HUES64 (cell line): ENCODE results near the gene NDUFB3.
A peak's percentile ranks its signal among the peaks of the same experiment; 100 is the strongest.

ENCODE experiments used
- H3K27ac ChIP-seq: 2 replicates; pipeline ENCODE4 v1.7.0; 2013; ENCODE audit warnings: low read depth, low read length, inconsistent platforms
- H3K27me3 ChIP-seq: 2 replicates; pipeline ENCODE4 v1.6.1; 2013; ENCODE audit warnings: mild to moderate bottlenecking, low read length; ENCODE audit not compliant: insufficient read depth
- H3K36me3 ChIP-seq: 2 replicates; pipeline ENCODE4 v1.6.1; 2013; ENCODE audit warnings: mild to moderate bottlenecking, low read length; ENCODE audit not compliant: insufficient read depth
- H3K4me1 ChIP-seq: 2 replicates; pipeline ENCODE4 v1.6.1; 2013; ENCODE audit warnings: mild to moderate bottlenecking, low read length, moderate library complexity; ENCODE audit not compliant: insufficient read depth
- H3K4me3 ChIP-seq: 2 replicates; pipeline ENCODE4 v1.5.1; 2013; ENCODE audit warnings: mild to moderate bottlenecking, low read length, moderate library complexity
- H3K9ac ChIP-seq: 2 replicates; pipeline ENCODE4 v1.6.1; 2013; ENCODE audit warnings: mild to moderate bottlenecking, low read depth, low read length
- H3K9me3 ChIP-seq: 2 replicates; pipeline ENCODE4 v1.6.1; 2013; ENCODE audit warnings: low read depth, low read length; ENCODE audit not compliant: insufficient read depth
- WGBS: fragments of 150-250, 120-280 bp; methylation state at CpG from one replicate; pipeline ENCODE4 v1.1.7; 2013; ENCODE audit warnings: missing lambda C conversion rate; 5-methylcytosine and 5-hydroxymethylcytosine counted together

NDUFB3 gene

DNA sequence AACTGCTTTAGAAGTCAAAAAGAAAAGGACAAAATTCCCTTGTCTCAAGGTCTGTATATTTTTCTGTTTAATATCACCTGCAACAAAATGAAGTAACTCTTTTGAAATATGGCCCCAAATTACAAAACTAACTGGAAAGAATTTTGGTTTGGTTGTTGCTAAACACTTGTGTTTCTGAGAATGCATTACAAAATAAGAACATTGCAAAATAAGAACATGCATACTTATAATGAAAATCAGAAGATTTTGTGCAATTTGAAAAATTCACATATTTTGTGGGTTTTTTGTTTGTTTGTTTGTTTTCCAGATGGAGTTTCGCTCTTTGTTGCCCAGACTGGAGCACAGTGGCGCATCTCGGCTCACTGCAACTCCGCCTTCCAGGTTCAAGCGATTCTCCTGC lies 21.8 kb downstream of the NDUFB3 start:
- H3K27ac ChIP-seq, result no peak overlapping the region
- H3K27me3 ChIP-seq, result no peaks in the 10 kb centered on the region
- H3K9ac ChIP-seq, result no peak overlapping the region
- no peaks in the 10 kb centered on the region for H3K4me1 ChIP-seq
- no peak overlapping the region for H3K4me3 ChIP-seq
- no peaks in the 10 kb centered on the region for H3K36me3 ChIP-seq
- H3K9me3 ChIP-seq, result no peaks in the 10 kb centered on the region
- WGBS, result 95% methylated on average over 5 of the region's 5 CpGs

GRCh38 chr2:201100497-201100896 lies 28.7 kb downstream of the NDUFB3 start:
- no peaks in the 10 kb centered on the region for H3K36me3 ChIP-seq
- no peaks in the 10 kb centered on the region for H3K9me3 ChIP-seq
- H3K4me1 ChIP-seq, result no peaks in the 10 kb centered on the region
- H3K4me3 ChIP-seq, result no peak overlapping the region
- WGBS, result 92% methylated on average over 3 of the region's 3 CpGs
- H3K9ac ChIP-seq, result no peak overlapping the region
- H3K27me3 ChIP-seq, result no peaks in the 10 kb centered on the region
- H3K27ac ChIP-seq, result no peak overlapping the region

DNA sequence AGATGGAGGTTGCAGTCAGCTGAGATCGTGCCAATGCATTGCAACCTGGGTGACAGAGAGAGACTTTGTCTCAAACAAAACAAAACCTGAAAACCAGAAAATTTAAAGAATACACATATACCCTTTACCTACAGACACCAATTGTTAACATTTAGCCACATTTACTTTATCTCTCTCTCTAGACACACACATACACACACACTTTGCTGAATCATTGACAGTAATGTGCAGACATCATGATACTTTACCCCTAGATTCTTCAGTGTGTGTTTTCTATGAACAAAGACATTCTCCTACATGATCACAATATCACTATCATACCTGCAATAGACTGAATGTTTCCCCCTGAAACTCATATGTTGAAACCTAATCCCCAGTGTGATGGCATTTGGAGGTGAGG lies 34.0 kb downstream of the NDUFB3 start:
- 94% methylated on average over 1 of the region's 1 CpG for WGBS
- Histone ChIP-seq H3K4me1 (no peaks in the 10 kb centered on the region), H3K9ac (no peak overlapping the region), H3K27me3 (no peaks in the 10 kb centered on the region), H3K27ac (no peak overlapping the region), H3K4me3 (no peak overlapping the region), H3K36me3 (no peaks in the 10 kb centered on the region), H3K9me3 (no peaks in the 10 kb centered on the region)

- Histone ChIP-seq H3K9me3 (no peaks in the 10 kb centered on the region), H3K4me1 (no peaks in the 10 kb centered on the region), H3K4me3 (no peak overlapping the region), H3K36me3 (no peaks in the 10 kb centered on the region), H3K27ac (no peak overlapping the region), H3K27me3 (no peaks in the 10 kb centered on the region), H3K9ac (no peak overlapping the region)
- 95% methylated on average over 2 of the region's 2 CpGs for WGBS
Measured at GRCh38 chr2:201107624-201108023, 35.8 kb downstream of the NDUFB3 start.

DNA sequence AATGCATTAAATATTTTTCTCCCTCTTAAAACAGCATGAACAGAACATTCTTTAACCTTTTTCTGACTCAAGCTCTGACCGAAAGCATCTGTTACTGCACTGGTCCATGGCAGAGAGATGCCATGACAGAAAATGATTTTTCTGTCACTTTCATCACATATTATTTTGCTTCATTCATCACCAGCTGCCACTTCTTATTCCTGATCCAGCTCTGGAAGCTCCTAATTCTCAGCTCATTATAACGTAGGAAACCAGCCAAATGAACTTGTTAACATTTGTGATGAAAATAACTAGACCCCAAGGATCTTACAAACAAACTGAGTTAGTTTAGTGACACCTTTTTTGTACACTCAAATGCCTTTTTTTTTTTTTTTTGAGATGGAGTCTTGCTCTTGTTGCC lies 36.5 kb downstream of the NDUFB3 start:
- Histone ChIP-seq H3K27ac (no peak overlapping the region), H3K4me3 (no peak overlapping the region), H3K36me3 (no peaks in the 10 kb centered on the region), H3K9ac (no peak overlapping the region), H3K4me1 (no peaks in the 10 kb centered on the region), H3K27me3 (no peaks in the 10 kb centered on the region), H3K9me3 (no peaks in the 10 kb centered on the region)
- WGBS, result 92% methylated on average over 2 of the region's 2 CpGs

DNA sequence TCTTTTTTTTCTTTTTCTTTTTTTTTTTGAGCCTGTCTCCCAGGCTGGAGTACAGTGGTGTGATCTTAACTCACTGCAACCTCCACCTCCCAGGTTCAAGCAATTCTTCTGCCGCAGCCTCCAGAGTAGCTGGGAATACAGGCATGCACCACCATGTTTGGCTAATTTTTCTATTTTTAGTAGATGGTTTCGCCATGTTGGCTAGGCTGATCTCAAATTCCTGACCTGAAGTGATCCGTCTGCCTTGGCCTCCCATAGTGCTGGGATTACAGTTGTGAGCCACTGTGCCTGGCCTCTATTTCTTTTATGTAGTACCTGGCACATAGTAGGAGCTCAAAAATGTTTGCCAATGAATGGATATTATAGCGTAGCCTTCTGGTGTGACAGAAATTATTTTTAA lies 37.4 kb downstream of the NDUFB3 start:
- 94% methylated on average over 3 of the region's 4 CpGs for WGBS

DNA sequence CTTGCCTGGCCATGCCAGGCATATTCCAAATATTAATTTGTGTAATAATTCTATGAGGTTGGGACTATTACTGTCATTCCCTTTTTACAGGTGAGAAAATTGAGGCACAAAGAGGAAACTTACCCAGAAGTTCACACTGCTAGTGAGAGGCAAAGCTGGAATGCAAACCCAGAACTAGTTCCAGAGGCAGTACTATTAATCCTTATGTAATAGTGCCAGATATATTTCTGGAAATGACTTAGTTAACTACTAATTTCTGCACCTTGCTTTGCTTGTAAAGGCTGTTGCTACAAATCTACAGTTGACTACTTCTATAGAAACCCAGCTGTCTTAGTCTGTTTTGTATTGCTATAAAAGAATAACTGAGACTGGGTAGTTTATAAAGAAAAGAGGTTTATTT lies 38.8 kb downstream of the NDUFB3 start:
- Histone ChIP-seq H3K4me3 (no peak overlapping the region), H3K9ac (no peak overlapping the region), H3K4me1 (no peaks in the 10 kb centered on the region), H3K9me3 (no peaks in the 10 kb centered on the region), H3K27ac (no peak overlapping the region), H3K27me3 (no peaks in the 10 kb centered on the region), H3K36me3 (no peaks in the 10 kb centered on the region)

More for the DNA sequence above, 37.4 kb downstream of the NDUFB3 start:
- Histone ChIP-seq H3K9me3 (no peaks in the 10 kb centered on the region), H3K27me3 (no peaks in the 10 kb centered on the region), H3K36me3 (no peaks in the 10 kb centered on the region), H3K4me1 (no peaks in the 10 kb centered on the region), H3K4me3 (no peak overlapping the region), H3K27ac (no peak overlapping the region), H3K9ac (no peak overlapping the region)

DNA sequence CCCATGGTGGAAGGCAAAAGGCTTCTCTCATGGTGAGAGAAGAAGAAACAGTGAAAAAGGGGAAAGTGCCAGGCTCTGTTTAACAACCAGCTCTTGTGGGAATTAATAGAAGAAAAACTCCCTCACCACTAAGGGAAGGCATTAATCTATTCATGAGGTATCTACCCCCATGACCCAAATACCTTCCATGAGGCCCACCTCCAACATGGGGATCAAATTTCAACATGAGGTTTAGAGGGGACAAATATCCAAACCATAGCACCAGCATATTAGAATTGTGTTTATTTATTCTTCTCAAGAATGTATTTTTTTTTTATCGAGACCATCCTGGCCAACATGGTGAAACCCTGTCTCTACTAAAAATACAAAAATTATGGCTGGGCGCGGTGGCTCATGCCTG lies 39.3 kb downstream of the NDUFB3 start:
- Histone ChIP-seq H3K36me3 (no peaks in the 10 kb centered on the region), H3K27ac (no peak overlapping the region), H3K9me3 (no peaks in the 10 kb centered on the region), H3K9ac (no peak overlapping the region), H3K4me3 (no peak overlapping the region), H3K4me1 (no peaks in the 10 kb centered on the region), H3K27me3 (no peaks in the 10 kb centered on the region)
- WGBS, result 100% methylated on average over 3 of the region's 3 CpGs

GRCh38 chr2:201114350-201114749 lies 42.5 kb downstream of the NDUFB3 start:
- no peak overlapping the region for H3K4me3 ChIP-seq
- WGBS, result 95% methylated on average over 3 of the region's 4 CpGs
- H3K36me3 ChIP-seq, result no peaks in the 10 kb centered on the region
- peaks cover 13% of the 10 kb centered on the region for H3K4me1 ChIP-seq
- no peak overlapping the region for H3K9ac ChIP-seq
- no peaks in the 10 kb centered on the region for H3K9me3 ChIP-seq
- no peak overlapping the region for H3K27ac ChIP-seq
- H3K27me3 ChIP-seq, result no peaks in the 10 kb centered on the region

DNA sequence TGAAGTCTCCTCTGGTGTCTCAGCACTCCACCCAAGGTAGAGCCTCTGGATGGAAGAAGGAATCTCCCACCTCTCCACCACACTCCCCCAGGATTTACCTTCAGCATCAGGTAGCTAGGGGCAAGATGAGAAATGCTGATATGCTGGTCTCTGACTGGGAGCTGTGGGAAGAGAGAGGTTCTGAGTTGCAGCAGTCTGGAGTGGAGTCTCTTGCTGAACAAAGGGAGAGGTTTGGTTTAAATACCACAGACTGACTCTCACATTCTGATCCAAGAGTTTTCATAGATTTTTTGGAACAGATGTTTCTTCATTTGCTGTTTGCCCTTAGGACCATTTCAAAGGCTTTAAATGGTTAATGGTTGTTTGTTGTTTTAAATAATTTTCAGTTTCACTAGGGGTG lies 43.0 kb downstream of the NDUFB3 start:
- no peak overlapping the region for H3K27ac ChIP-seq
- no peak overlapping the region for H3K4me3 ChIP-seq
- no peaks in the 10 kb centered on the region for H3K36me3 ChIP-seq
- H3K4me1 ChIP-seq, result peaks cover 13% of the 10 kb centered on the region
- no peaks in the 10 kb centered on the region for H3K27me3 ChIP-seq
- no peak overlapping the region for H3K9ac ChIP-seq
- H3K9me3 ChIP-seq, result no peaks in the 10 kb centered on the region

GRCh38 chr2:201116115-201116958 lies 44.5 kb downstream of the NDUFB3 start, which contains the start of gene CFLAR:
TSS of gene CFLAR (plus strand) at chr2:201116164. CDS start at chr2:201129866, 13,702 bp downstream.
- peaks cover 13% of the 10 kb centered on the region for H3K4me1 ChIP-seq
- peak within 1 kb of the TSS; percentile 66 for H3K4me3 ChIP-seq
- H3K27me3 ChIP-seq, result no peaks in the 10 kb centered on the region
- H3K9me3 ChIP-seq, result no peaks in the 10 kb centered on the region
- H3K9ac ChIP-seq, result peak within 1 kb of the TSS; percentile 72
- WGBS, result 54% methylated on average over 75 of the region's 75 CpGs
- peak within 1 kb of the TSS; percentile 72 for H3K27ac ChIP-seq
- H3K36me3 ChIP-seq, result no peaks in the 10 kb centered on the region
